ENCODE results near the gene DLG2. TPM values are rescaled to one million over a fixed set of nuclear protein-coding genes. Genes with fewer than 3 reads are reported as not detected.

DLG2 gene
- total RNA-seq, 4 donors from 2014 or later: 2.9 to 30.2 (median 22.6) TPM

- H3K27me3 ChIP-seq: no peaks in the 10 kb centered on the region
- no peak overlapping the region for H3K27ac ChIP-seq
- H3K9me3 ChIP-seq: no peaks in the 10 kb centered on the region
- intact Hi-C loops (cut with DNase I; ENCODE audit: low total_unique reads): no loop called here
- H3K4me1 ChIP-seq: no peaks in the 10 kb centered on the region
- DNase-seq: no peak
- H3K36me3 ChIP-seq: no peaks in the 10 kb centered on the region
- no peak overlapping the region for H3K4me3 ChIP-seq
- TF ChIP-seq CTCF (IDR thresholded peaks at IDR 0.05) (no peak), POLR2A (IDR thresholded peaks at IDR 0.05) (no peak)
These were observed 1174.9 kb downstream of the DLG2 start for GRCh38 chr11:84452211-84452610.

- intact Hi-C loops (cut with DNase I; ENCODE audit: low total_unique reads): no loop called here
- no peak for TF ChIP-seq POLR2A (IDR thresholded peaks at IDR 0.05)
- no peak for TF ChIP-seq CTCF (IDR thresholded peaks at IDR 0.05)
- H3K9me3 ChIP-seq: no peaks in the 10 kb centered on the region
- no peaks in the 10 kb centered on the region for H3K36me3 ChIP-seq
- no peak for DNase-seq
- H3K27ac ChIP-seq: no peak overlapping the region
- no peak overlapping the region for H3K4me3 ChIP-seq
- no peaks in the 10 kb centered on the region for H3K4me1 ChIP-seq
- no peaks in the 10 kb centered on the region for H3K27me3 ChIP-seq
These were observed 1188.6 kb downstream of the DLG2 start for GRCh38 chr11:84438565-84438964.

GRCh38 chr11:84437071-84437980 is 1189.8 kb downstream of the DLG2 start:
- Histone ChIP-seq H3K27me3 (no peaks in the 10 kb centered on the region), H3K4me3 (no peak overlapping the region), H3K9me3 (no peaks in the 10 kb centered on the region), H3K4me1 (no peaks in the 10 kb centered on the region), H3K36me3 (no peaks in the 10 kb centered on the region), H3K27ac (no peak overlapping the region)
- TF ChIP-seq POLR2A (IDR thresholded peaks at IDR 0.05): no peak
- no peak for TF ChIP-seq CTCF (IDR thresholded peaks at IDR 0.05)
- intact Hi-C loops (cut with DNase I; ENCODE audit: low total_unique reads): no loop called here
- DNase-seq: no peak

GRCh38 chr11:84430661-84431060 is 1196.5 kb downstream of the DLG2 start:
- no peak for DNase-seq
- no peak for TF ChIP-seq CTCF (IDR thresholded peaks at IDR 0.05)
- H3K36me3 ChIP-seq: no peaks in the 10 kb centered on the region
- H3K9me3 ChIP-seq: no peaks in the 10 kb centered on the region
- no peak overlapping the region for H3K27ac ChIP-seq
- no peak overlapping the region for H3K4me3 ChIP-seq
- intact Hi-C loops (cut with DNase I; ENCODE audit: low total_unique reads): no loop called here
- no peaks in the 10 kb centered on the region for H3K27me3 ChIP-seq
- H3K4me1 ChIP-seq: no peaks in the 10 kb centered on the region

- Histone ChIP-seq H3K4me3 (no peak overlapping the region), H3K4me1 (no peaks in the 10 kb centered on the region), H3K36me3 (no peaks in the 10 kb centered on the region), H3K9me3 (no peaks in the 10 kb centered on the region), H3K27me3 (no peaks in the 10 kb centered on the region), H3K27ac (no peak overlapping the region)
- TF ChIP-seq POLR2A (IDR thresholded peaks at IDR 0.05): no peak
- intact Hi-C loops (cut with DNase I; ENCODE audit: low total_unique reads): no loop called here
- no peak for DNase-seq
These were observed 1201.5 kb downstream of the DLG2 start for GRCh38 chr11:84425673-84426072.

Measured in uterus (tissue), 4 donors.